Activated naive CD4-positive, alpha-beta T cell treated with Interleukin-2 at 50 U/mL for 16 hours (primary cell): Measurements from ENCODE around the gene CDCA4.

Experiments
- DNase-seq: peaks from one replicate; pipeline ENCODE4 v3.0.0-alpha.2; 2020

CDCA4 gene

DNA sequence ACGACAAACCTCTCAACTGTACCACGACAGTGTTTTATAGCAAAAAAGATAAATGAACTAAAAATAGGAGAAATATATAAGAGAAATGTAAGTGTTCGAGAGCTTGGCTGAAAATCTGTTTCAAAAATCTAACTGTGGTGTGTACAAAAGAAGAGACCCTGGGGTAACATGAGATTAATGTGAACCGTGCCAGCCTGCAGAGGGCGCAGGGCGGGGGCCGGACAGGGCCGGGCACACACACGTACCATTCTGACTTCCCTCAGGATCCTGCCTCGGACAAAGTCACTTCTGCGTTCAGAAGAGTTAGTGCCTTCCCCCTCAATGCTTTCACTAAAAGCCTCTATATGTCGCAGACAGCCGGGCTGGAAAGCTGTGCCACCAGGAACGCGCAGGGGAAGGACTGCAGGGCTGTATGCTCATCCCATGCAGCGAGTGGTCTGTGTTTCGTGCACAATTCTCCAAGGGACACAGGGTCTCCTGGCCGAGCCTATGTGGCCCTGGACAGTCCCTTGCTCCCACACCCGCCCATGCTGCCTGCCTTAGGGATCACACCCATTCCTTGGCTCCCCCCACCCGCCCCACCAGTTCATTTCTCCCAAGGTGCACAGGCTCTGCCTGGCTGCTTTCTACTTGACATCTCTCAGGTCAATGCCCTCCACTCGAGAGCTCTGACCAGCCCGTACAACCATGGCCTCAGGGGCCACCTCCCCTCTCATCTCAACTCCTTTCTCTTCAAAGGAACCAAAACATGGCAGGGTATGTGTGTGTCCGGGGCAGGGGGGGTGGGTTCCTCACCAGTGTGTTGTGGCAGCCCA is 8.5 kb downstream of the CDCA4 start:
- no peak for DNase-seq

DNA sequence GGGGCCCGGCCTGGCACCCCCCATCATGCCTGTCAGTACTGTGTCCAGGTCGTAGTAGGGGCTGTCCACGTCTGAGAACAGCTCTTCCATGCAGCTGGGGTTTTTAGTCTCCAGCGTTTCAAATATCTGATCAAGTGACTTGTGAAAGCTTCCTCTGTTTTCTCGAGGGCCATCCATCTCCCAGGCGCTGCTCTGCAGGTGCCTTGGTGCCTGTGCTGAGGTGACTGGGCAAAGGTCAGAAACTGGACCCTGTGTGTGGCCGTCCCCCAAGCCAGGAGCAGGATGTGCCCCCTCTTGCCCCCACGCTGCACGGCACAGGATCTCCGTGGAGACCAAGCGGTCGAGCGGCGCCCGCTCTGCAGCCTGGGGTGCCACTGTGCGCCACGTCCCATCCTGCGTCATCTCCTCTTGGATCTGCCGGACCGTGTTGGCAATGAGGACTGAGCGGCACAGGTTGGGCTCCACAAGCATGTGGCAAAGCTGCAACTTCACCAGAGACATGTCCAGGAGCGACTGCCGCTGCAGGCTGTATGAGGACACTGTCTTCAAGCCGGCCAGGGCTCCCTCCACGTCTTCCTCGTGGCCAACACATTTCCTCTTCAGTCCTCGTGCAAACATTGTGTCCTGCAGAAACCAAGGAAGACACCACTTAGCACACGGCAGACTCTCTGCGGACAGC is 9.4 kb downstream of the CDCA4 start:
- DNase-seq = no peak

GRCh38 chr14:105010891-105011291 is 10.0 kb downstream of the CDCA4 start:
- no peak for DNase-seq

- DNase-seq = no peak
Observed at GRCh38 chr14:105010106-105010505, 10.8 kb downstream of the CDCA4 start.

DNA sequence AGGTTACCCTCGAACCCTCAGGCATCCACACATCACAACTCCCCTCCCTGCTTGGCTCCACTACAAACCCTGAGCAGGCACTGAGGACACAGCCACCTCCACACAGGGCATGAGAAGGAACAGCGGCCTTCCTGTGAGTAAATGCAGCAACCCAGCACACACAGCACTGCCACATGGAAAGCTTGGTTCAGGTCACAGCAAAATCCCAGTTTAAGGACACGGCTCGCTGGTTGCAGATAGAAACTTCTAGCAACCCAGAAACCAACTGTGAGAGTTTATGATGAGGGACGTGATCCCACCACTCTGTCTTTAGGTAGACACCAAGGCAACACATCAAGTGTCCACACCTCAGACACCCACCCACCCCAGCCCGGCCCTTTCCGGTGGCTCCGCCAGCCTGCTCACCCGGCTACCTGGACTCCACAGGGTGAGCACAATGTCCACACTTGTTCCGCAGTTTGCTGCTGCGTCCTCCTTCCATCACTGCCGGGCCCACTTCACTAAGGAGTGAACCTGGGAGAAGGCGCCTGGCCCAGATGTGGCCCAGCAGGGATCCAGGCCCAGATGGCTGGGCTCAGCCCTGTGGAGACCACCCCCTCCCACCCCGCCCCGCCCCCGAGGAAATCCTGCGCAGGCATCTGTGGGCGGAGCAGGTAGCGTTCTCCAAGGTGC is 13.2 kb downstream of the CDCA4 start:
- no peak for DNase-seq

GRCh38 chr14:105006831-105007592 is 13.9 kb downstream of the CDCA4 start:
- no peak for DNase-seq

DNA sequence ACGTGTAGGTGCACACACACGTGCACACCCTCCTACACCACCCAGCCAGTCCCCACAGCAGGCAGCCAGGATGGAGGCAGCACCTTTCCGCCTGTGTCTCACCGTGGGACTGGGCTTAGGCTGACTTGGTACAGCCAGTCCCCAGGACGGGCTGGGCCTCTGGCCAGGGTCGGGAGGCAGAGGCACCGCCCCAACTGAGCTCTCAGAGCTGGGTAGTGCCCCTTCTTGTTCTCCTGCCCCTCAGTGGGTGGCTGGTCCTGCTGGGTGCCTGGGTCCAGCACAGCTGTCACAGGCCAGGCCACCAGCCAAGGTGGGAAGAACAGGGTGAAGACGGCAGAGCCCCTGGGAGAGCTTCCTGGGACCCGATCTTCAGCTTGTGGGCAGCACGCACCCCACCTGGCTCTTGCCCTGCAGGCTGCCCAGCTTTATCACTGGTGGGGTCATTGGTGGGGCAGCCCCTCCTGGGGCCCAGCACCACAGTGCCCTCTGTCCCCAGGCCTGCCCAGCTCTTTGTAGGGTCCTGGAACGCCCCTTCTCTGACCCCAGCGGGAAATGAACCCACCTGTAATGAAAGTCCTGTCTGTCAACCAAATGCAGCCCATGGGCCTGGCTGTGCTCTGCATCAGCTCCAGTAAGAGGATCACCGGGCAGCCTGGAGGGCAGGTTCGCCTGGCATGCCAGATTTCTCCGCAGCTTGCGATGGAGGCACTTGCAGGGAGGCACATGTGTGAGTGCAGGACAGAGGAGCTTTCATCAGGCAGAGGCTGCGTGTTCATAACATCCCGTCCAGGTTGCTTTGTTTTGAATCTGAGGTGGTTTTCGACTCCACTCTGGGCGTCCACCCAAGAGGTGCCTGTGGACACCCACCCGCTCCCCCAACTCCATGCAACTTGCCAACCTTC is 14.7 kb downstream of the CDCA4 start:
- DNase-seq = no peak

DNA sequence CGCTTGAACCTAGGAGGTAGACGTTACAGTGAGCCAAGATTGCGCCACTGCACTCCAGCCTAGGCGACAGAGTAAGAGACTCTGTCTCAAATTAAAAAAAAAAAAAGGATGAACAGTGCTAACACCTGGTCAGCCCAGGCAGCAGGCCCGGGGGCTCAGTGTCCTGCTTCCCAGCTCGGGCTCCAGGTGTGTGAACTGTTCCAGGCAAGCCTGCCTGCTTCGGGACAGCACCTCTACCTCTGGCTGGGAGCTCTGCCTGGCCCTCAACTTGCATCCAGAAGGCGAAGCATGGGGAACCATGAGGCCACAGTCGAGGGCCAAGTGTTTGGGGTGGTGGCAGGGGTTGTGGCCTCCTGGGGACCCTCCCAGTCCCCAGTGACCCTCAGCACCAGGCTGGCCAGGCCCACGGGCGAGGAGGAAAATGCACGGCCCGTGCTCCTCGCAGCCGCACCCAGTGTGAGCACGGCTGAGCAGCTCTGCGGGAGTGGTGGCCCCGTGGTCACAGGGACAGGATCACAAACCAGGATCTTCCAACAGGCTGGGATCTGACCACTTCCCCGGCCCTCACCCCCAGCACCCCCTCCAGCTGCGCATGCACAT is 15.5 kb downstream of the CDCA4 start:
- no peak for DNase-seq

DNA sequence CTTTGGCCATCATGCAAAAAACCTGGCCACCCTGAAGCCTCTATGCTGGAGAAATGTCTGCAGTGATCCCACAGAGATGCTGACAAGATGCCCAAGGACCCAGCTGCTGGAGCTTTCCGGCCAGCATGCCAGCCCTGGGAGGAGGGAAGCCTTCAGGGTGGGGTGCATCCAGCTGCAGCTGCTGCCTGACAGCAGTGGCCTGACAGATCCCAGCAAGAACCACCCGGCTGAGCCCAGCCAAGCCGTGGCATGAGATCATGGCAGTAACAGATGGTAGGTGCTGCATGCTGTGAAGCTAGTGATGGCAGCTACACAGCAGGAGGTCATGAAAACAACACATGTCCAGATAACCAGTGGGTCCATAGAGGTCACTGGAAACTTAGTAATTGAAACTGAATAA is 21.5 kb downstream of the CDCA4 start:
- no peak for DNase-seq

GRCh38 chr14:104998801-104999200 is 22.1 kb downstream of the CDCA4 start:
- DNase-seq = no peak

GRCh38 chr14:104996483-104996882 is 24.4 kb downstream of the CDCA4 start:
- no peak for DNase-seq

GRCh38 chr14:104996032-104996431 is 24.9 kb downstream of the CDCA4 start:
- no peak for DNase-seq

DNA sequence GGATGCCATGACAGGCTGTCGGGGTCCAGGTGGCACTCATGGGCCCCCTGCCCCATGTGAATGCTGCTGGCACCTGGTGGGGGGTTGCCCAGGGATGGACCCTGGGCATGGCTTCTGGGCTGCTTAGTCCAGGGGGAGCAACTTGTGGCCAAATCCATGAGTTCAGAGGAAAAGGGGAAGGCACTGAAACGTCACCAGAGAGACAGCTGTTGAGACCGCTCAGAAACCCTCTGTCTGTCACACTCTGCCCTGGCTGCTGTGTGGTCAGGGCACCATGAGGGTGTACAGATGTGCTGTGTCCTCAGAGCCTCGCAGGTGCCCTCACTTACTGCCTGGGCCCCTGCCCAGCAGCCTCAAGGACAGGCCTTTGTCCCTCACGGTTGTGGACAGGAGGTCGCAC is 25.9 kb downstream of the CDCA4 start:
- no peak for DNase-seq

GRCh38 chr14:104993808-104994591 is 26.9 kb downstream of the CDCA4 start:
- no peak for DNase-seq

DNA sequence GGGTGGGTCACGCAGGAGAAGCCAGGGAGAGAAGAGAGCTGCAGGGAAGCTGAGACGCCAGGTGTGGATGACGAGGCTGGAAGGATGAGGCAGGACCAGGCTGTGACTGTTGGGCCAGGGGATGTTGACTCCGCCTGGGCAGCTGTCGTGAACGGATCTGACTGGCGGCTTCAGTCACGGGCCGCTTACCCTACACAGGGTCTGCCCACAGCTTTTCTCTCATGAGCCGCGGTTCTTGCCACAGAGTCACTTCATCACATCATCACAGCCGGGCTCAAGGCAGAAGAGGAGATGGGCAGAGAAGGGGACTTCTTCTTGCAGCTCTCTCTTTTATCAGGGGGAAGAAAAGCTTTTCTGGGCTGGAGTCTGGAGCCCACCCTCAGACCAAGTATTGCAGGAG is 27.6 kb downstream of the CDCA4 start:
- DNase-seq = no peak

- no peak for DNase-seq
Observed at GRCh38 chr14:104992501-104992900, 28.4 kb downstream of the CDCA4 start.

DNA sequence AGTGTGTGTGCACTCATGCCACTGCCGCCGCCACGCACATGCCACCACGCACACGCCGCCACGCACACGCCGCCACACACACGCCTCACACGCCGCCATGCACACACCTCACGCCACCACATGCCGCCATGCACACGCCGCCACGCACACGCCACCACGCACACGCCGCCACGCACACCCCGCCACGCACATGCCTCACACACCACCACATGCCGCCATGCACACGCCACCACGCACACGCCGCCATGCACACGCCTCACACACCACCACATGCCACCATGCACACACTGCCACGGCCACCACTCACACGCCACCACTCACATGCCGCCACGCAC is 29.0 kb downstream of the CDCA4 start:
- DNase-seq = no peak

- no peak for DNase-seq
Observed at GRCh38 chr14:104989951-104990303, 31.0 kb downstream of the CDCA4 start.

- no peak for DNase-seq
Observed at GRCh38 chr14:104989236-104989950, 31.5 kb downstream of the CDCA4 start.

- DNase-seq = no peak
Observed at GRCh38 chr14:104986487-104987164, 34.3 kb downstream of the CDCA4 start.
